Keratinocyte (primary cell): ENCODE data around the gene DDX49. TPM values are rescaled to one million over a fixed set of nuclear protein-coding genes. Genes with fewer than 3 reads are reported as not detected.

Source experiments
- DNase-seq: peaks from one replicate; pipeline ENCODE4 v3.0.0-alpha.2; 2011; ENCODE audit warnings: low read depth, missing footprints, low spot score
- FAIRE-seq: peaks from 2 replicates; lab custom pipeline; 2011; peaks lifted over from hg19 to GRCh38; lab: Jason Lieb, UNC
- H2AFZ ChIP-seq: 2 replicates; pipeline ENCODE4 v1.6.0; 2012; ENCODE audit warnings: low read length, control low read depth, inconsistent platforms; ENCODE audit not compliant: control insufficient read depth
- H3K27ac ChIP-seq: 2 replicates; pipeline ENCODE4 v1.5.1; 2011; ENCODE audit warnings: low read length; ENCODE audit not compliant: control insufficient read depth, insufficient read depth
- H3K27me3 ChIP-seq: 3 replicates; pipeline ENCODE4 v1.6.0; 2011; ENCODE audit warnings: low read length; ENCODE audit not compliant: control insufficient read depth, insufficient read depth; ENCODE audit errors: extremely low read depth
- H3K36me3 ChIP-seq, 2 experiments: 2 replicates in 1 of 2; 3 replicates in 1 of 2; pipeline ENCODE4 v1.5.1; 2011; ENCODE audit warnings: low read length in 2 of 2, mild to moderate bottlenecking in 1 of 2; ENCODE audit not compliant: control insufficient read depth in 2 of 2, insufficient read depth in 2 of 2; ENCODE audit errors: extremely low read depth in 1 of 2
- H3K4me1 ChIP-seq: 3 replicates; pipeline ENCODE4 v1.5.1; 2011; ENCODE audit warnings: low read length; ENCODE audit not compliant: control insufficient read depth, insufficient read depth; ENCODE audit errors: extremely low read depth
- H3K4me2 ChIP-seq: 3 replicates; pipeline ENCODE4 v1.6.0; 2011; ENCODE audit warnings: low read depth, low read length; ENCODE audit not compliant: control insufficient read depth, insufficient read depth; ENCODE audit errors: extremely low read depth
- H3K4me3 ChIP-seq, 3 experiments: fragments of 200-600 bp in 1 of 3; sonication (generic) in 1 of 3; 2 replicates in 2 of 3; 3 replicates in 1 of 3; pipeline ENCODE4 v1.5.1; 2011 to 2016; ENCODE audit warnings: low read length in 3 of 3, mild to moderate bottlenecking in 3 of 3, control low read depth in 2 of 3, inconsistent platforms in 1 of 3, low read depth in 1 of 3, mixed read lengths in 1 of 3, mixed run types in 1 of 3, moderate library complexity in 1 of 3; ENCODE audit not compliant: control insufficient read depth in 2 of 3, insufficient read depth in 2 of 3; ENCODE audit errors: extremely low read depth in 1 of 3
- H3K79me2 ChIP-seq: 2 replicates; pipeline ENCODE4 v1.6.0; 2012; ENCODE audit warnings: low read length; ENCODE audit not compliant: control insufficient read depth, insufficient read depth
- H3K9ac ChIP-seq: 3 replicates; pipeline ENCODE4 v1.6.0; 2011; ENCODE audit warnings: low read length; ENCODE audit not compliant: control insufficient read depth, insufficient read depth; ENCODE audit errors: extremely low read depth
- H3K9me1 ChIP-seq: 3 replicates; pipeline ENCODE4 v1.6.0; 2011; ENCODE audit warnings: low read length; ENCODE audit not compliant: control insufficient read depth, insufficient read depth; ENCODE audit errors: extremely low read depth
- H3K9me3 ChIP-seq: 2 replicates; pipeline ENCODE4 v1.5.1; 2012; ENCODE audit warnings: low read depth, low read length; ENCODE audit not compliant: control insufficient read depth
- H4K20me1 ChIP-seq: 3 replicates; pipeline ENCODE4 v1.6.0; 2011; ENCODE audit warnings: low read length; ENCODE audit not compliant: control insufficient read depth, insufficient read depth; ENCODE audit errors: extremely low read depth
- CTCF ChIP-seq, 3 experiments: IDR thresholded peaks in 1 of 3; conservative IDR thresholded peaks in 1 of 3; optimal IDR thresholded peaks in 1 of 3; 2 replicates in 2 of 3; 3 replicates in 1 of 3; pipeline versions ENCODE3 to v1.5.1; 2011; ENCODE audit warnings: low read length in 3 of 3, mild to moderate bottlenecking in 3 of 3, moderate library complexity in 2 of 3, control low read depth in 1 of 3, inconsistent platforms in 1 of 3; ENCODE audit not compliant: insufficient read depth in 2 of 3; ENCODE audit errors: extremely low read depth in 1 of 3
- EZH2 ChIP-seq: IDR thresholded peaks from one replicate; pipeline ENCODE4 v1.6.1; 2012; ENCODE audit warnings: inconsistent platforms, mild to moderate bottlenecking, low read length, moderate library complexity
- dilution Hi-C: fragments of 300-500 bp; cut with MboI; formaldehyde crosslinking; loops from one replicate; pipeline ENCODE4 v1.7.0; 2020; ENCODE audit warnings: low sequenced_read_pairs; ENCODE audit not compliant: extremely low pct_ligation_motif_present
- polyA plus RNA-seq, 5 experiments: library from polyadenylated mRNA; depleted of rRNA in 3 of 5; stranded (reverse) in 3 of 5; stranded (forward) in 1 of 5; unstranded in 1 of 5; fragments of >200 nt; gene quantifications; 1 replicate in 1 of 5; 2 replicates in 3 of 5; 3 replicates in 1 of 5; pipeline versions ENCODE4 v1.2.1 to v1.2.3, GENCODE V29; 2011 to 2012; ENCODE audit warnings: missing spikeins in 2 of 5, low read depth in 1 of 5, low replicate concordance in 1 of 5

Gene DDX49
- polyA plus RNA-seq, 1 donor (not counting 4 experiments of a cell fraction or from before 2014, with no cell fraction given): 39.2 TPM

DNA sequence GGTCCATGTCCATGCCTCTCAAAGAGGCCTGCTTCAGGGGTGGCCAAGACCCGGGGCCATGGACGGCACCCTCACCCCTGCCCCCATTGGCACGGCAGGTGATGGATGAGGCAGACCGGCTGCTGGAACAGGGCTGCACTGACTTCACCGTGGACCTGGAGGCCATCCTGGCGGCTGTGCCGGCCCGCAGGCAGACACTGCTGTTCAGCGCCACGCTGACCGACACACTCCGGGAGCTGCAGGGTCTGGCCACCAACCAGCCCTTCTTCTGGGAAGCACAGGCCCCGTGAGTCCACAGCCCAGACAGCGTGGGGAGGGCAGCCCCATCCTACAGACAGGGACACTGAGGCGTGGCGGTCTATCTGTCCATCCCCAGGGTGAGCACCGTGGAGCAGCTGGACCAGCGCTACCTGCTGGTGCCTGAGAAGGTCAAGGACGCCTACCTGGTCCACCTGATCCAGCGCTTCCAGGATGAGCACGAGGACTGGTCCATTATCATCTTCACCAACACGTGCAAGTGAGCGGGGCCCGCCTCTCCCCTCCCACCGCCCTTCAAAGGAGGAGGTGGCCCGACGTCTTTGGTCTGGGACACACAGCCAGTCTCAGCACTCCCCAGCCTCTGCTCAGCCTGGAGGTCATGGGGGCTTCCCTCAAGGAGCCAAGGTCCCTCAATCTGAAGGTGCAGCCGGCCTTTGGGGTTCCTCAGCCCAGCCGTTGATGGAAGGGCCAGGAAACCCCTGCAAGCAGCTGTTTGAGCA lies 2.9 kb downstream of the DDX49 start:
- Histone ChIP-seq H2AFZ (no peak overlapping the region), H3K4me2 (no peak overlapping the region), H3K4me3 (no peak overlapping the region), H3K9me1 (no peaks in the 10 kb centered on the region), H3K9me3 (no peaks in the 10 kb centered on the region), H3K9ac (no peak overlapping the region), H3K79me2 (peaks cover 35% of the 10 kb centered on the region), H3K4me1 (peaks cover 11% of the 10 kb centered on the region), H3K36me3 (peaks cover 26 to 32% of the 10 kb centered on the region in 2 experiments), H3K27me3 (no peaks in the 10 kb centered on the region), H4K20me1 (peaks cover 10% of the 10 kb centered on the region), H3K27ac (no peak overlapping the region)
- DNase-seq (no peak), FAIRE-seq (no peak)
- dilution Hi-C loops: no loop called here
- TF ChIP-seq EZH2 (no peak), CTCF (optimal IDR thresholded peaks at IDR 0.05 in 1 of 3, IDR thresholded peaks at IDR 0.05 in 1 of 3, conservative IDR thresholded peaks at IDR 0.05 in 1 of 3; ENCODE audit: extremely low read depth in 1 of 3, insufficient read depth in 2 of 3, low read length in 3 of 3) (no peak)

GRCh38 chr19:18924684-18925213 lies 5.2 kb downstream of the DDX49 start:
- FAIRE-seq: no peak
- H3K4me2 ChIP-seq: no peak overlapping the region
- dilution Hi-C loops: no loop called here
- no peaks in the 10 kb centered on the region for H3K27me3 ChIP-seq
- no peak overlapping the region for H3K4me3 ChIP-seq
- no peak for DNase-seq
- H3K9ac ChIP-seq: no peak overlapping the region
- peaks cover 16% of the 10 kb centered on the region for H3K79me2 ChIP-seq
- H2AFZ ChIP-seq: no peak overlapping the region
- H3K27ac ChIP-seq: no peak overlapping the region
- H3K4me1 ChIP-seq: peaks cover 6% of the 10 kb centered on the region
- H3K9me1 ChIP-seq: no peaks in the 10 kb centered on the region
- peaks cover 10% of the 10 kb centered on the region for H4K20me1 ChIP-seq
- peaks cover 45 to 52% of the 10 kb centered on the region in 2 experiments for H3K36me3 ChIP-seq
- H3K9me3 ChIP-seq: no peaks in the 10 kb centered on the region
- TF ChIP-seq EZH2 (no peak), CTCF (optimal IDR thresholded peaks at IDR 0.05 in 1 of 3, IDR thresholded peaks at IDR 0.05 in 1 of 3, conservative IDR thresholded peaks at IDR 0.05 in 1 of 3; ENCODE audit: extremely low read depth in 1 of 3, insufficient read depth in 2 of 3, low read length in 3 of 3) (no peak)
